ENCODE results near the gene ASB1.

Gene ASB1

DNA sequence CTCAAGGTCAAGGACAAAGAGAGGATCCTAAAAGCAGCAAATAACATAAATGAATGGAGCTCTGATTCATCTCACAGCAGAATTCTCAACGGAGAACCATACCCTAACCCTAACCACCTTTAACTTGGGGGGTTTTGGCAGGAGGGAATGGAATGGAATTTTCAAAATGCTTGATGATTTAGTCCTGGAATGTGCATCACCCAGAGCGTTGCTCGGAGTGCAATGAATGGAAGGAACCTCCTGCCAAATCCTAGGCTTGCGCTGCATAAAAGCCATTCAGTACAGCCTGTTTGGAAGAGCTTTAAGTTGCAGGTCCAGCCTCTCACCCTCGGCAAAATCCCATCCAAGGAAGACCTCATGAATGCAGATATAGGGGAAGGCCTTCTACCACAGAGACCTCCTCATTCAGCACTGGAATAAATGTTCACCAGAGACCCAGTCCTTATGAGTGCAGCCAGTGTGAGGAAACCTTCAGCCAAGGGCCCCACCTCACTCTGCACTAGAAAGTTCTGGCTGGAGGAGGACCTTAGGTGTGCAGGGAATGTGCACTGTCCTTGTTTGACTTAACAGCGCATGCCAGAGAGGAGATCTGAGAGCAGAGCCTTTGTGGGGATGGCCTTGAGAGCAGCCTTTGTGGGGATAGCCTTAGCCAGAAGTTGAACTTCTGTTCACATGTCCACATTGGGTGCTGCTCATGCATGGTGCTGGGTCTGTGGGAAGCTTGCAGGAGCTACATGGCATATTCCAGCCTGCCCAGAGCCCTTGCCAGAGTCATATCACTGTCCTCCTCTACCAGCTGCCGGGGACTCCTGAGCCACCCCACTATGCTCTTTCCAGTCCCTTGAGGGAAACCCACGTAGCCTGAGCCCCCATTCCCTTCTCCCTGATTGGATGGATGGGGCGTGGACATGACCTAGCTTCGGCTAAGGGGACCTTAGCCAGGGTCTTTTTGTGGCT, 30.5 kb downstream of the ASB1 start:
- Mint-ChIP-seq H3K27ac (no peak overlapping the region), H3K27me3 (peaks cover 40% of the 10 kb centered on the region), H3K4me3 (no peak overlapping the region), H3K9me3 (peaks cover 13% of the 10 kb centered on the region), H3K4me1 (no peaks in the 10 kb centered on the region), H3K36me3 (peaks cover 8% of the 10 kb centered on the region)
- DNase-seq, result no peak
- CTCF ChIA-PET, result interaction anchor here (1.4 to 1.6 kb wide), 2 partner anchors 86 to 99 kb away, joined by 3 to 6 read pairs; no protein-coding TSS in a partner anchor

DNA sequence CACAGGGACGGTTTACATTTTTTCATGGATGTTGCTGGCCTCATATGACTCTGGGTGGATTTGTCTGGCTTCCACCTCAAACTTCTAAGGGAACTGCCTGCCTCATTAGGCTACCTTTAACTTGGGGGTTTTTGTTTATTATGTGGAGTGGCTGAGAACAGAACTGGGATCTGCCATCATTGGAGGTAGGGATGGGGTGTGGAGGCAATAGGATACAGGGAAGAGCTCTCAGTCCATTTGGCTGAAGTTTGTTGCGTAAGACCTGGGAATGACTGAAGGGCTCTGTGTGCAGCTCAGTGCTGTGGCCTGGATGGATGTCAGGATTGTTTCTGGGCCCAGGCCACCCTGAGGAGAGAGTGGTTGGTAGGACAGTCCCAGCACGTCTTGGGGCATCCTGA, 31.2 kb downstream of the ASB1 start:
- H3K9me3 Mint-ChIP-seq, result peaks cover 10% of the 10 kb centered on the region
- CTCF ChIA-PET, result no interaction called here
- H3K4me1 Mint-ChIP-seq, result no peaks in the 10 kb centered on the region
- no peak for DNase-seq
- peaks cover 2% of the 10 kb centered on the region for H3K36me3 Mint-ChIP-seq
- H3K27me3 Mint-ChIP-seq, result peaks cover 40% of the 10 kb centered on the region
- H3K4me3 Mint-ChIP-seq, result no peak overlapping the region
- H3K27ac Mint-ChIP-seq, result no peak overlapping the region

DNA sequence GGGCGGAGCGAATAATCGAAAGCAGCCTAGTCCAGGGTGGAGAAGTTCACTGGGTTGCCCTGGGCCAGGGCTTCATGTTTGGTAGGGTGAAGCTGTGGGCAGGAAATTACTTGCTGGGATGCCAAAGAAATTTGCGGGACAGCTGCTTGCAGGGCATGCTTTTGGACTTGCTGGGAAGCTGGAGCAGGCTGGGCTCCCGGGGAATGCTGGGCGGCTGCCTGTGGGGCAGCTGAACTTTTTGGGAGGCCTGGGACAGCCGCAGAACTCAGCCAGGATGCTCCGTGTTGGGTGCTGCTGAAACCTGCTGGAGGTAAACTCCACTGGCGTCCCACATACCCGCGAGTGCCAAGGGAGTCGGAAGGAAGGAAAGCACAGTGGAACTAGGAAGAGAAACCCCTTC, 31.9 kb downstream of the ASB1 start:
- Mint-ChIP-seq H3K36me3 (peaks cover 2% of the 10 kb centered on the region), H3K27ac (no peak overlapping the region), H3K4me3 (no peak overlapping the region), H3K9me3 (peaks cover 10% of the 10 kb centered on the region), H3K27me3 (peaks cover 40% of the 10 kb centered on the region), H3K4me1 (no peaks in the 10 kb centered on the region)
- CTCF ChIA-PET, result interaction anchor here (1.6 to 4.1 kb wide), 2 partner anchors 89 to 101 kb away, joined by 4 to 30 read pairs; no protein-coding TSS in a partner anchor
- no peak for DNase-seq

DNA sequence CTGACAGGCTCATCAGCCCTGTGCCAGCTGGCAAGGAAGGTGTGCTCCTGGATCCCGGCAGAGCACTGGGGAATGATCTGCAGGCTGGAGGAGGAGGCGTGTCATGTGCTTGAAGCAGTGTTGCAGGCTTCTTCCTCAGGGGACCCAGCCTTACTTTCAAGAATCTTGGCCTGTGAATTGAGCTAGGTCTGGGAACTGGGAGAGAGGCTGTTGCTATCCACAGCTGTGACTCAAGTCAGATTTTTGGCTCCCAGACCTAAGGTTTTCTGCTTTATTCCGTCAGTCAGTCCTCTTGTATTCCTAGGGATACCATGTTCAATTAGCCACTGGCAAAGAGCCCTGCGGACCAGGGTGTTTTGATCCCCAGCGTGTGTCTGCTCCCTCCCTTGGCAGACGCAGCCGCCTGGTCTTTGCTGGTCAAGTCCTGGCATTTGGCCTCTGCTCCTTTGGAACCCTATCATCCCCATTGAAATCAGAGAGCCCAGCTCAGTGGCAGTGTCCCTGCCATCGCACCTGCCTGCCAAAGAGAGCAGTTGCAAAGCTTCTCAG, 32.4 kb downstream of the ASB1 start:
- CTCF ChIA-PET, result interaction anchor here (1.6 to 4.1 kb wide), 2 partner anchors 89 to 102 kb away, joined by 4 to 30 read pairs; no protein-coding TSS in a partner anchor
- Mint-ChIP-seq H3K9me3 (peaks cover 10% of the 10 kb centered on the region), H3K4me1 (no peaks in the 10 kb centered on the region), H3K27me3 (peaks cover 40% of the 10 kb centered on the region), H3K27ac (no peak overlapping the region), H3K36me3 (peaks cover 2% of the 10 kb centered on the region), H3K4me3 (no peak overlapping the region)
- no peak for DNase-seq

DNA sequence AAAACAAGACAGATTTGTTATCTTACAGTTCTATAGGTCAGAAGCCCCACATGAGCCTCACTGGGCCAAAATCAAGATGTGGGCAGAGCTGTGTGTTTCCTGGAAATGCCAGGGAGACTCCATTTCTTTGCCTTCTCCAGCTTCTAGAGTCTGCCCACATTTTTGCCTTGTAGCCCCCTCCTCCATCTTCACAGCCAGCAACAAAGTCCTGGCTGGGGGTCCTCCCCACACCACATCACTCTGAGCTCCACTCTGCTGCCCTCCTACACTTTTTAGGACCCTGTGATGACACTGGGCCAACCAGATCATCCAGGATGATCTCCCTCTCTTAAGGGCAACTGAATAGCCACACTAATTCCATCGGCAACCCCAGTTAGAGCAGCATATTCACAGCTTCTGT, 34.3 kb downstream of the ASB1 start:
- no peak overlapping the region for H3K4me3 Mint-ChIP-seq
- DNase-seq, result no peak
- no peaks in the 10 kb centered on the region for H3K36me3 Mint-ChIP-seq
- H3K9me3 Mint-ChIP-seq, result peaks cover 7% of the 10 kb centered on the region
- no peak overlapping the region for H3K27ac Mint-ChIP-seq
- no peaks in the 10 kb centered on the region for H3K4me1 Mint-ChIP-seq
- CTCF ChIA-PET, result interaction anchor here (1.2 to 4.1 kb wide), 6 partner anchors 13 to 103 kb away, joined by 3 to 30 read pairs (median 4); no protein-coding TSS in a partner anchor
- peaks cover 33% of the 10 kb centered on the region for H3K27me3 Mint-ChIP-seq

DNA sequence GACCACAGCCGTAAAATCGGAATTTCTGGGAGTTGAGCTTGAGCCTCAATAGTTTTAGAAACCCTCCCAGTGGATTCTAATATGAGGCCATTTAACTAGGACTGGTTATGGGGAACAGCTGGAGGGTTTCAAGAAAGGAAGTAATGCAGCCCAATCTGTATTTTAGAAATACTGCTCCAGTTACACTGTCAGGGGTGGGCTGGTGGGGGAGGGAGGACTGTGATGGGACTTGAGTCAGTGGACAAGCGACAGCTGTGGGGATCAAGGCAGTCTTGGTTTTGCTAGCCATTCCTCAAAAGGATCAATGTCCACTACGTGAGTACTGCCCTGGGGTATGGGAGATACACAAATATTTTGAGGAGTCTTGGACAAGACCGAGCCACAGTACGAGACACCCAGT, 34.8 kb downstream of the ASB1 start:
- peaks cover 33% of the 10 kb centered on the region for H3K27me3 Mint-ChIP-seq
- no peak for DNase-seq
- CTCF ChIA-PET, result interaction anchor here (1.3 to 4.1 kb wide), 5 partner anchors 52 to 104 kb away, joined by 3 to 30 read pairs (median 4); no protein-coding TSS in a partner anchor
- no peak overlapping the region for H3K27ac Mint-ChIP-seq
- H3K9me3 Mint-ChIP-seq, result peaks cover 4% of the 10 kb centered on the region
- H3K36me3 Mint-ChIP-seq, result no peaks in the 10 kb centered on the region
- H3K4me1 Mint-ChIP-seq, result no peaks in the 10 kb centered on the region
- no peak overlapping the region for H3K4me3 Mint-ChIP-seq

DNA sequence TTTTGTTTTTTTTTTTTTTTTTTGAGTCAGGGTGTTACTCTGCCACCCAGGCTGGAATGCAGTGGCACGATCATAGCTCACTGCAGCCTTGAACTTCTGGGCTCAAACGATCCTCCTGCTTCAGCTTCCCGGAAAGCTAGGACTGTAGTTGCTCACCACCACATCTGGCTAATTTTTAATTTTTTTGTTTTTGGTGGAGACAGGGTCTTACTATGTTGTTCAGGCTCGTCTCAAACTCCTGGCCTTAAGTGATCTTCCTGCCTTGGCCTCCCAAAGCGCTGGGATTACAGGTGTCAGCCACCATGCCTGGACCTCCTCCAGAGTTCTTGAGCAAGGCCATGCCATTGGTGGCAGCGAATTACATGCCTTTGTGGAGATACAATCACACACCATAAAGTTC, 35.2 kb downstream of the ASB1 start:
- peaks cover 30% of the 10 kb centered on the region for H3K27me3 Mint-ChIP-seq

DNA sequence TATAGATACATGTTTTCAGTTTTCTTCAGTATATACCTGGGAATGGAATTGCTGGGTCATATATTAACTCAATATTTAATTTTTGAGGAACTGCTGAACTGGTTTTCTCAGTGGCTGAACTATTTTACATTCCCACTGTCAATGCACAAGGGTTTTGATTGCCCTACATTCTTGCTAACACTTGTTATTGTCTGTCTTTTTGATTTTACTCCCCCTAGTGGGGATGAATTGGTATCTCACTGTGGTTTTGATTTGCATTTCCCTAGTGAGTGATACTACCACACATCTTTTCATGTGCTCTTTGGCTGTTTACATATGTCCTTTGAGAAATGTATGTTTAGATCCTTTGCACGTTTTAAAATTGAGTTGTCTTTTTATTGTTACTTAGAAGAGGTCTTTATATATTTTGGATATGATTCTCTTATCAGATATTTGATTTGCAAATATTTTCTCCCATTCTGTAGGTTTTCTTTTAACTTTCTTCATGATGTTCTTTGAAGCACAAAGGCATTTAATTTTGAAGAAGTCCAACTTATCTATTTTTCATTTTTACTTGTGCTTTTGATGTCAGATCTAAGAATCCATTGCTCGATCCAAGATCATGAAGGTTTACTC, 36.2 kb downstream of the ASB1 start:
- H3K36me3 Mint-ChIP-seq, result no peaks in the 10 kb centered on the region
- H3K4me3 Mint-ChIP-seq, result no peak overlapping the region
- H3K9me3 Mint-ChIP-seq, result no peaks in the 10 kb centered on the region
- H3K27ac Mint-ChIP-seq, result no peak overlapping the region
- H3K27me3 Mint-ChIP-seq, result peaks cover 20% of the 10 kb centered on the region
- no peak for DNase-seq
- no peaks in the 10 kb centered on the region for H3K4me1 Mint-ChIP-seq
- CTCF ChIA-PET, result interaction anchor here (0.9 kb wide), 1 partner anchor 173 kb away, joined by 3 read pairs; no protein-coding TSS in a partner anchor

More for the DNA sequence above, 35.2 kb downstream of the ASB1 start:
- no peak for DNase-seq
- no peaks in the 10 kb centered on the region for H3K9me3 Mint-ChIP-seq
- H3K4me3 Mint-ChIP-seq, result no peak overlapping the region
- H3K36me3 Mint-ChIP-seq, result no peaks in the 10 kb centered on the region
- no peaks in the 10 kb centered on the region for H3K4me1 Mint-ChIP-seq
- no peak overlapping the region for H3K27ac Mint-ChIP-seq
- CTCF ChIA-PET, result interaction anchor here (1.4 to 4.1 kb wide), 4 partner anchors 52 to 96 kb away, joined by 4 to 30 read pairs (median 7); no protein-coding TSS in a partner anchor

DNA sequence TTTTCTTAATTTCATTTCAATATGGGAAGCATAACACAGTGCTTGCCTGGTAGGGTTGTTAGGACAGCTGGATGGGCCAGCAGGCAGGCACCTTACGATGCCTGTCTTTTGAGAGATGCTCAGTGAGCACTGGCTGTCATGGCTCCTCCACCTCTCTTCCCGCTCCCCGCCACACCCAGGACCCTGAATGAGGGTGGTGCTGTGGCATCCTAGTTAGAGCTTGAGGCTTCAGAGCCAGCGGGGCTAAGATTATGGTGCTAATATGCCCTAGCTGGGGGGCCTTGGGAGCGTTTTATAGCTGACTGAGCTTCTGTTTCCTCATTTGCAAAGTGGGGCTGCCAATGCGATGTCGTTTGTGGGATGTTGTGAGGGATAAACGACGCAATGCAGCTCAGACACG, 37.7 kb downstream of the ASB1 start:
- CTCF ChIA-PET, result interaction anchor here (0.6 to 1.2 kb wide), 4 partner anchors 94 to 679 kb away, joined by 3 read pairs; no protein-coding TSS in a partner anchor
- H3K4me1 Mint-ChIP-seq, result no peaks in the 10 kb centered on the region
- no peaks in the 10 kb centered on the region for H3K36me3 Mint-ChIP-seq
- DNase-seq, result no peak
- peaks cover 6% of the 10 kb centered on the region for H3K9me3 Mint-ChIP-seq
- no peak overlapping the region for H3K4me3 Mint-ChIP-seq
- peaks cover 15% of the 10 kb centered on the region for H3K27me3 Mint-ChIP-seq
- H3K27ac Mint-ChIP-seq, result no peak overlapping the region

DNA sequence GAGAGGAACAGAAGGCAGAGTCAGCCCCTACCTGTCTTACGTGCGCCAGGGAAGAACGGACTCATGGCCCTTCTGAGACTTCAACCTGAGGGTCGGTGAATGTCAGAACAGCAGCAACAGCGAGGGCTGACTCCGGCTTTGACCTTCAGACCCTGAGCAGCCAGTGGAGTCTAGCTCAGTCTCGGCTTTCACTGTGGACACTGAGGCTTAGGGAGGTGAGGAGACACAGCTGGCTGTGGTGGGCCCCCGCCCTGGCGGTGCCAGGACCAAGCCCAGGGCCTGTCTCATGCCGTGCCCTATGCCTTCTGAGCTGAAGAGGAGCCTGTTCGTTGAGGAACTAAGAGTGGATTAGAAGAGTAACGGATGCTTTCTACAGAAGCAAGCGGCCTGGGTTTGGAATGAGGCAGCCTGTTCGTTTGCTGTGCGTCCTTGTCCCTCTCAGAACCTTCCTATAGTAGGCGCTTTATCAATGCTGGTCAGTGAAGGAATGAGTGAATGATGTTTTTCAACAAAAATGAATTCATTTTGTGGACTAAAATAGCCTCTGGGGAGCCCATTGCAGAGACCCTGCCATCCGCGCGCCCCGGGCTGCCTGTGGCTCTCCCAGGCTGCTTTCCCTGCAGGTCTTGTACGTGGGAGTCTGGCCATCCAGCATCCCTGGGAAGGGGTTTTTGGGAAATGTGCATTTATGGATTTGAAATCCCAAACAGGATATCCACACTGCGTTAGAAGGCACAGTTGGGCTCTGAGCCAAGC, 38.9 kb downstream of the ASB1 start:
- H3K9me3 Mint-ChIP-seq, result peaks cover 11% of the 10 kb centered on the region
- no peaks in the 10 kb centered on the region for H3K4me1 Mint-ChIP-seq
- CTCF ChIA-PET, result interaction anchor here (1.2 to 2.2 kb wide), 2 partner anchors 95 to 98 kb away, joined by 3 to 9 read pairs; no protein-coding TSS in a partner anchor
- H3K27ac Mint-ChIP-seq, result no peak overlapping the region
- H3K36me3 Mint-ChIP-seq, result peaks cover 3% of the 10 kb centered on the region
- DNase-seq, result no peak
- H3K4me3 Mint-ChIP-seq, result no peak overlapping the region
- peaks cover 21% of the 10 kb centered on the region for H3K27me3 Mint-ChIP-seq

DNA sequence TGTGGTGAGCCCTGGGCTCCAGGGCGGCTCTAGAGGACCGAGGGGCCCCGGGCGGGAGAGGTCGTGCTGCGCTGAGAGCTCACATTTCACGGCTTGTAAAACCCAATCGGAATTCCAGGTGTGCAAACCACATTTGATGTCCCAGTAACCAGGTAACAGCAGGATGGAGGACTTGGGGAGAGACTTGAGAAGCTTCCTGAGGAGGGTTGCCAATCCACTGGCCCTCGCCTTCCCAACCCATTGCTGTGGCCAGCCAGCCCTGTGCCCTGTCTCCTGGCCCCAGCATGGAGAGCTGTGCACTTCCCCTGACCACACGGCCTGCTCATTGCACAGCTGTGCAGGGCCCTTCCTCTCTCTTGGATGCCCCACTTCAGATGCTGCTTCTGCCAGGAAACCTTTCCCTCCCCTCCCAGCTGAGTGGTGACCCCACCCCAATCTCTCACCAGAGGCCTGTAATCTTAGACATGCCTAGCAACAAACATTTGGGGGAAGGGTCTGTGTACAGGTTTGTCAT, 39.6 kb downstream of the ASB1 start:
- Mint-ChIP-seq H3K9me3 (peaks cover 11% of the 10 kb centered on the region), H3K27ac (no peak overlapping the region), H3K36me3 (peaks cover 3% of the 10 kb centered on the region), H3K27me3 (peaks cover 18% of the 10 kb centered on the region), H3K4me3 (no peak overlapping the region), H3K4me1 (no peaks in the 10 kb centered on the region)
- no peak for DNase-seq
- CTCF ChIA-PET, result interaction anchor here (1.4 to 2.2 kb wide), 2 partner anchors 96 to 109 kb away, joined by 3 to 9 read pairs; no protein-coding TSS in a partner anchor

DNA sequence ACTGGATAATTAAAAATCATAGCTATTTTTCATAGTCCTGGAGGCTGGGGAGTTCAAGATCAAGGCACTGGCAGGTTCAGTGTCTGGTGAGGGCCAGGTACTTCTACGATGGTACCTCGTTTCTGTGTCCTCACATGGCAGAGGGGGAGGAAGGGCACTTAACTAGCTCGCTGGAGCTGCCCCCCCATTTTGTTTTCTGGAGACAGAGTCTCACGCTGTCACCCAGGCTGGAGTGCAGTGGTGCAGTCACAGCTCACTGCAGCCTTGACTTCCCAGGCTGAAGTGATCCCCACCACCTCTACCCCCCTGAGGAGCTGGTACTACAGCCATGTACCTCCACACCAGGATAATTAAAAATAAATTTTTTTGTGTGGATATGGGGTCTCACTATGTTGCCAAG, 40.3 kb downstream of the ASB1 start:
- no peak for DNase-seq
- no peak overlapping the region for H3K4me3 Mint-ChIP-seq
- H3K9me3 Mint-ChIP-seq, result peaks cover 14% of the 10 kb centered on the region
- peaks cover 22% of the 10 kb centered on the region for H3K27me3 Mint-ChIP-seq
- peaks cover 6% of the 10 kb centered on the region for H3K36me3 Mint-ChIP-seq
- CTCF ChIA-PET, result interaction anchor here (1.4 to 2.2 kb wide), 2 partner anchors 96 to 110 kb away, joined by 3 to 9 read pairs; no protein-coding TSS in a partner anchor
- H3K4me1 Mint-ChIP-seq, result no peaks in the 10 kb centered on the region
- H3K27ac Mint-ChIP-seq, result no peak overlapping the region

DNA sequence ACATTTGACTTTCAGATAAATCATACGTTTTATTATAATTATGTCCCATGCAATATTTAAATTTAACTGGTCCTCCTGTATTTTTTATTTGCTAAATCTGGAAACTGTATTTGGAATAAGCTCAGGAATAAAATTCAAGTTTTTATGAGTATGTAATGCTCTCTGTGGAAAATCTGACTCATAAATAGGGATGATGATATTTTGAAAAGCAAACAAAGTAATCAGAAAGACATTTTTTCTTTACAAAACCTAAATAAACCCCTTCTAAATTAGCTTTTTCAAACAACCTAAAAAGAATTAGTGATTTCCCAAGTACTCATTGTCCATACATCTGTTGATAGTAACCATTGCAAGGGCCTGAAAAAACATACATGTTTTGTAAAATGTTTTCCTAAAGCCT, 41.1 kb downstream of the ASB1 start:
- DNase-seq, result no peak
- Mint-ChIP-seq H3K4me3 (no peak overlapping the region), H3K9me3 (peaks cover 20% of the 10 kb centered on the region), H3K27ac (no peak overlapping the region), H3K4me1 (peaks cover 4% of the 10 kb centered on the region), H3K27me3 (peaks cover 25% of the 10 kb centered on the region), H3K36me3 (peaks cover 9% of the 10 kb centered on the region)
- CTCF ChIA-PET, result interaction anchor here (2.2 kb wide), 1 partner anchor 97 kb away, joined by 9 read pairs; no protein-coding TSS in a partner anchor

Measured in activated naive CD4-positive, alpha-beta T cell treated with anti-CD3 and anti-CD28 coated beads, Interleukin-2, amount 10 ng/mL, durations not matched to agents 7 days and 5 days (primary cell).